Hematopoietic multipotent progenitor cell treated with erythropoietin and hydrocortisone succinate and interleukin-3 and kit ligand, for 4 days (in vitro differentiated cells): ENCODE measurements around the gene HYAL2.
A peak's percentile ranks its signal among the peaks of the same experiment; 100 is the strongest.

ENCODE experiments used
- DNase-seq: peaks from one replicate; pipeline ENCODE4 v3.0.0-alpha.2; 2015

HYAL2 gene

DNA sequence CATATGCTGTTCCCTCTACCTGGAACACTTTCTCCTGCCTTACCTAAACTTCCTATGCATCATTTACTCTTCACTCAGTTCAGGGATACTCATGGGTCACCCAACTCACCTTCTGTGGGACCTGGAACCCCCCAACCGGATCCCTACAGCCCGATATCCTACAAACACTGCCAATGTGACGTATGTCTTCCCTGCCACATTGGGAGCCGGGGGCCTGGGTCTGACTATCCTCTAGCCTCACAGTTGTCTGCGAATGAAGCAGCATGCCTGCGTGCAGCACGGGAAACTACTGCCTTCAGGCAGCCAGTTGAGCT lies 27.6 kb upstream of the HYAL2 start:
- no peak for DNase-seq

DNA sequence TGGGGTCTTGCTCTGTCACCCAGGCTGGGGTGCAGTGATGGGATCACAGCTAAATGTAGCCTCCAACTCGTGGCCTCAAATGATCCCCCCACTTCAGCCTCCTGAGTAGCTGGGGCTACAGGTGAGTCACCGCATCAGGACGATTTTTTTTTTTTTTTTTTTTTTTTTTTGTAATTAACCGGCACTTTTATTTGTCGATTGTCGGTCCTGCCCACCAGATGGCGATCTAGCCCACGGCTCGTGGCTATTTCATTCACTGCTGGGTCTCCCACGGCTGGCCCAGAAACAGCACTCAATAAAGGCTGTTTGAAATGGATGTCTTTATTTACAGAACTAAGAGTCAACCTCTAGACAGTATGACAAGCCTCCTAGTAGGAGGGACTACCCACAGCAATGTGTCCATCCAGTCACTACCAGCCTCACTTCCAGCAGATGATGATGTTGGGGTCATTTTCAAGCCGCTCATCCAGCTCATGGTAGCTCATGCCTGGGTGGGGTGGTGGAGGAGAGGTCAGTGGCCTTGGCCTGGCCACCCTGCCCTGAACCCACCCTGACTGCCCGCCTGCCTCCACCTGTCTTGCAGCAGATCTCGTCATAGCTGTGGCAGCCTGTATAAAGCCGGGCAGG lies 24.8 kb upstream of the HYAL2 start:
- DNase-seq, result peak; percentile 92

DNA sequence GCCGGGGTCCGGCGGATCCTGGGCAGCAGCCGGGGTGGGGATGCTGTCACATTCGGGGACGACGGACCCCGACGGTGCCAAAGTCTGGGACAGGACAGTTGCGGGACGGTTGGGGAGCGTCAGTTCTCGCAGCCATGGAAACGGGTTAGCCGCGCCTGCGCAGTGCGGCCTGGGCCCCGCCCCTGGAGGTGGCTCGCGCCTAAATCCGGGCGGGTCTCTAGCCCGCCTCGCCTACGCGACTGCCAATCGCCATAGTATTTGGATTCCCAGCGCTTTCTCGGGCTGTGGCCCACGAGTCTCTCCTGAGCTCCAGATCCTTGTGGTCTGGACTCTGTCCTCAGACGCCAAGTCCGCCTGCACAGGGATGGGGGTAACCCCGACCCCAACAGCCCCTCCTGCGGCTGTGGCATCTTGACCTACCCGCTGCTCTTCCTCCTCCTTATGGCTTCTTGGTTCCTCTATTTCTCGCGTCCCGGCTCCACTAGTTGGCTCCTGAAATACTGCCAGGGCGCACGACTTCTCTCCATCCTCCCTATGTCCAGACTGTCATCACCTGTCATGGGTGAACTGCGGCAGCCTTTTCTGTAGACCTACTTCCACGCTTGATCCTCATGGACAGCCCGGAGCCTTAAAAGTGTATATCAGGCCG lies 23.2 kb upstream of the HYAL2 start, which contains the start of gene ZMYND10:
TSS of gene ZMYND10 (minus strand) at position 147 of the 649 bp plus-strand sequence. CDS start 153 bp downstream, outside the sequence.
- DNase-seq, result peak; percentile 88

DNA sequence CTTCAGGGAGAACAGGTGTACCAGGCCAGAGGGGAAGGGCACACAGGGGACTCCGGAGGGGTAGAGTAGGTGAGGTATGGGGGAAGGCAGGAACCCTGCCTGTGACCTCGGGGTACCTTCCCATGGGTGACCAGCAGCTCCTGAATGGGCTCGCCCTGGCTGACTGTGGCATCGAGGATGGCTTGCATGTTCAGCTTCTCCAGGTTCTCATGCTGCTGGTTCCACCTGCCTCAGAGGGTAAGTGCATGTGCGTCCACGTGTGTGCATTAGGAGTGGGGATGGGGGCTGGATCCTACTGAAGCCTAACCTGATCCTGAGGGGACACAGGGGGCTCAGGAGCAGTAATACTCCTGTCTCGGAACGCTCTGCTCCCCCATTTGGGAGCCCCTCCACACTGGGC lies 22.5 kb upstream of the HYAL2 start:
- no peak for DNase-seq

DNA sequence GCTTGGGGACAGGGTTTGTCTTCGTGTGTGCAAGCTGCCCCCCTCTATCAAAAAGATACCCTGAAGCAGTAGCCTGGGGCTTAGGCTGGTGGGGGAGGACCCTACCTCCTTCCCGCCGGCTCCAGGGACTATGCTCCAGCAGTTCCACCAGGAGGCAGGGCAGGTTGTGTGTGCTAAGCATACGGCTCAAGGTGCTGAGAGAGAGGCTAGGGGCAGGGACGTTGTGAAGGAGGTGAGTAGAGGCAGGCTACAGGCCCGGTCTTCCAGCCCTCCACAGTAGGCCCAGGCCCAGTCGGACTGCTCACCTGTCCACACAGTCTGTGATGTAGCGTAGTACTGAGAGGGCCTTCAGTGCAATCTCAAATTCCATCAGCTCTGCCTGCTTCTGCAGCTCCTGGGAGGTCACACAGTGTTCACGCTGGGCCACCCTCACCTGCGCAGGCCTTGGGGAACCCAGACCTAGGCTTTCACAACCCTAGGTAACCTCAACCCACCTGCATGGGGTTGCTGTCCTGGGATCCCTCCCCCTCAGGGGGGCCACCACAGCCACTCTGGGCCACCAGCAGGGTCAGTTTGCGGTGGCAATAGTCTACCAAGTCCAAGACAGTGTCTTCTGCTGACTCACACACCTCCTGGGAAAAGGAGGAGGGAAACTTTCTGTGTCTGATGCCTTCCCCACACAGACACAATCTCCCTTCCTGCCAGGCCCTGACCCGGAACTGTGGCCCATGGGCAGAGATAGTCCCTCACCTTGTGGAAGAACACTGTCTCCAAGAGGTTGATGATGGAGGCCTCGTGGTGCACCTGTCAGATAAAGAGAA lies 20.5 kb upstream of the HYAL2 start:
- DNase-seq, result no peak

DNA sequence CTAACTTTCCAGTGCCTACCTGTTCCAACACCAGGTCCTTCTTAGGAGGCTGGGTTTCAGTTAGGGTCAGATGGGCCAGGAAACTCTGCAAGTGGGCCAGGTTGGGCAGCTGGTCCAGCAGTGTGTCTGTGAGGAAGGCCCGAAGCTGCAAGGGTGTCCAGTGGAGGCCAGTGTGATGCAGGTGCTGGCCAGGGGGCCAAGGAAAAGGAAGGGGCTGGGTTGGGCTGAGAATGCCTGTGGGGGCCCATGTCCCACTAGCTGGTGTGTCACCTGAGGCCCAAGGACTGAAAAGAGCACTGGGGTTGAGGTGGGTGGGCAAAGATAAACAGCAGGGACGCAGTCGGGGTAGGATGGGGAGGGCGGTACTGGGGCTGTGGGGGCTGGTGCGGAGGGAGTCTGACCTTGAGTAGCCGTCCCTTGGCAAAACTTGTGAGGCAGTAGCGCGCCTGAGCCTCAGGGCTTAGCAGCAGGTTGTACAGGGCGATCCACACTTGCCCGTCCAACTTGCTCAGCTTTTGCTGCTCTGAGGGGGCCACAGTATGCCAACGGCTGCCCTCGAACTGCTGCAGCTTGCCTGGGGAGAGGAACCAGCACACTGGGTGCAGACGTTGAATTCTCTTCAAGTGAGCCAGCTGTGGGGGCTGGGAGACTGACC lies 19.6 kb upstream of the HYAL2 start:
- DNase-seq, result no peak

GRCh38 chr3:50341537-50341936 lies 19.0 kb upstream of the HYAL2 start:
- no peak for DNase-seq

GRCh38 chr3:50340448-50341329 lies 18.1 kb upstream of the HYAL2 start, which contains the start of gene RASSF1:
Gene RASSF1, minus strand, starts transcription at chr3:50340836. Its CDS starts 31 bp downstream, at chr3:50340805.
- DNase-seq, result peak; percentile 98

- peak; percentile 47 for DNase-seq
Observed at GRCh38 chr3:50340147-50340447, 17.6 kb upstream of the HYAL2 start.

DNA sequence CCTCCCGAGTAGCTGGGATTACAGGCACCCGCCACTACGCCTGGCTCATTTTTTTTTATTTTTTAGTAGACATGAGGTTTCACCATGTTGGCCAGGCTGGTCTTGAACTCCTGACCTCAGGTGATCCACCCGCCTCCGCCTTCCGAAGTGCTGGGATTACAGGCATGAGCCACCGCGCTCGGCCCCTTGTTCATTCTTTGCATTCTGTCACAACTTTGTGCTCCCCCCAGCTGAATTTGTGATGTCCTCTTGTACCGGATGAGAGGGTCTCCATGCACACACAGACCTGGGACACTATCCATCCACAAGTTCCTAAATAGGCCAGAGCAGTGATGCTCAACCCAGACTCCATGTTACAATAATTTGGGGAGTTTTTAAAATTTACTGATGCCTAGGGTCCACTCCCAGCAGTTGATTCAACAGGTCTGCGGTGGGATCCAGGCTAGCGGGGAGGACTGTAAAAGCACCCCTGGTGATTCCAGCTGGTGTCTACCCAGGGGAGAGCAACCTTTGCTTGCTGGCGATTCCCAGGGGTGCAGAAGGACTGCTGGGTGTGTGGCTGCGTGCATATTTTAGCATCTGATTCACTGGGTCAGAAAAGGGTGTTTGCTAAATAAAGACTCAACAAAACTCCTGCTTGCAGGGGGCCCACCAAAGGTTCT lies 17.1 kb upstream of the HYAL2 start:
- DNase-seq, result no peak

GRCh38 chr3:50338965-50339364 lies 16.4 kb upstream of the HYAL2 start:
- peak; percentile 79 for DNase-seq

DNA sequence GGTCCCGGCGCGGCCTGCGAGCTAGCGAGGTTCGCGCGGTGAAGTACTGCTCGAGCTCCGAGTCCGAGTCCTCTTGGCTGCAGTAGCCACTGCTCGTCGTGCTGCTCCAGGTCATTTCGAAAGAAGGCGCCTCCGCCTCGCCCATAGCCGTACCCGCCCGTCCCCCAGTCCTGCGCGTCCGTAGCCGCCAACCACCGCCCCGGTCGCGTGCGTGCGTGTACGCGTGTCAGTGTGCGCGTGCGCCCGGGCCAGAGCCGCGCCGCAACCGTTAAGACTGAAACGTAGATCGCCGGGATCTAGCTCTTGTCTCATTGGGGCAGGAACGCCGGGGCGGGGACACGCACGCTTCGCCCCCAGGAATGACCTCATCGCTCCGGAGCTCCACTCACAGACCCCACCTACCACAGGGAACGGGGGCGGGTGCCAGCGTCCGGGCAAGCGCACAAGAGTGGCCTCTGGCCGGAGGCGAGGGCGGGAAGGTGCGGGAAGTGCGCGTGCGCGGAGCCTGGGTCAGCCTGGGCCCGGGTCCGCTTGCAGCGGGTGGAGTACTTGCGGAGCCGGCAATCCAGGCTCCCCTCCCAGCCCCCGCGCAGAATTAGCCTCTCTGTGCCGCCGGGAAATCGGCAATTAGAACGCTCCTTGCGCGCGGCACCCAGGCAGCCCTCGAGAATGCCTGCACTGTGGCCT lies 14.8 kb upstream of the HYAL2 start:
- peak; percentile 100 for DNase-seq

GRCh38 chr3:50336452-50337174 lies 14.1 kb upstream of the HYAL2 start:
- DNase-seq, result no peak

- no peak for DNase-seq
Observed at GRCh38 chr3:50334339-50335075, 12.0 kb upstream of the HYAL2 start.

- DNase-seq, result no peak
Observed at GRCh38 chr3:50333744-50334328, 11.3 kb upstream of the HYAL2 start.

DNA sequence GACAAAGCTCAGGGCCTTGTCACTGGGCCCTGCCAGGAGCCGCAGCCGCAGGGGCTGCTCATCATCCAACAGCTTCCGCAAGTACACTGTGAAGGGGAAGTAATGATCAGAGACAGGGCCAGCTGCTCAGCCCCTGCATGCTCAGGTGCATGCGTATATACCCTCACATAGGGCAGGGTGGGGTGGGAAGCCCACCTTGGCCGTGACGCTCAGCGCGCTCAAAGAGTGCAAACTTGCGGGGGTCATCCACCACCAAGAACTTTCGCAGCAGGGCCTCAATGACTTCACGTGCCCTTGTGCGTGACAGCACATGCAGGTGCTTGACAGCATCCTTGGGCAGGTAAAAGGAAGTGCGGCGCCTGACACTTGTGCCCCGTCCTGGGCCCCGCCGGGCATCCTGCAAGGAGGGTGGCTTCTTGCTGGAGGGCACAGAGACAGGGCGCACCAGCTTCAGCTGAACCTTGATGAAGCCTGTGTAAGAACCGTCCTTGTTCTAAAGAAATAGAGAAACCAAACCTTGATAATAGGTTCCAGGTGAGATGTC lies 8.9 kb upstream of the HYAL2 start:
- DNase-seq, result no peak

- no peak for DNase-seq
Observed at GRCh38 chr3:50330330-50330729, 7.8 kb upstream of the HYAL2 start.

DNA sequence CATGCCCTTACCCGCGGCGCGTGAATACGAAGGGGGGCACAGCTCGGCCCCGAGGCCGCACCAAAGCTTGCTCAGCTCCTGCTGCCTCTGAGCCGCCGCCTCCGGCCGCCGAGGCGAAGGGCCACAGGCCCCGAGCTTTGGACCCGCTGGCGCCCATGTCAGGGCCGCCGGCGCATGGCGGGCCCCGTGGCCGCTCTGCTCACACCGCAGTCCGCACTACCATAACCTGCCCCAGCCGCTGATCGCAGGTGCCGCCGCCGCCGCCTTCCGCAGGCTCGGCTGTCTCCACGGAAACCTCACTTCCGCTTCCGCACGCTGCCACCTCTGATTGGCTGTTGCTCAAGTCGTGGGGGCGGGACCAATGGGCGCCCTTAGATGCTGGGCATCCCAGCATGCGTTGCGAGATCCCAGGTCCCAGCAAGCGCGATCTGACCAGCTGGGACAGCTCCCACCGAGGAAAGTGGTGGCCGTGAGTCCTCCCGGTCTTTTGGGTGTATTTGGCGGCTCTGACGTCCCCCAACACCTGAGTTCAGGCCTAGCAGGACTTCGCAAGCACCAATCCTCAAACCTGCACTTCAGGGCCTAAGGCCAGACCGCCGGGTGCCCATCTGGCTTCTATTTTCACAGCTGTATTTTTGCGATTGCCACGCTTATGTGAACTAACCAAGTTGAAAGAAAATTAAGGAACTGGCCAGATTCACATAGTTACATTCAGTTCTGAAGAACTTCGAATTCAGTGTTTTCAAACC lies 5.6 kb upstream of the HYAL2 start, which contains the start of gene TUSC2:
TSS of gene TUSC2 (minus strand) at position 281 of the 749 bp plus-strand sequence. CDS start at position 157, 124 bp downstream.
- peak; percentile 99 for DNase-seq
